Middle frontal gyrus (tissue), 1 donor: ENCODE measurements around the gene BBX.
"Not testable (repeated sequence)": the region's sequence is repeated elsewhere in the genome, so short reads cannot be mapped to it uniquely, and the experiment has no call there.

ENCODE experiments used
- DNase-seq: peaks from one replicate; pipeline ENCODE4 v3.0.0-alpha.2; 2015; ENCODE audit warnings: low spot score; ENCODE audit errors: extremely low spot score

The BBX gene

DNA sequence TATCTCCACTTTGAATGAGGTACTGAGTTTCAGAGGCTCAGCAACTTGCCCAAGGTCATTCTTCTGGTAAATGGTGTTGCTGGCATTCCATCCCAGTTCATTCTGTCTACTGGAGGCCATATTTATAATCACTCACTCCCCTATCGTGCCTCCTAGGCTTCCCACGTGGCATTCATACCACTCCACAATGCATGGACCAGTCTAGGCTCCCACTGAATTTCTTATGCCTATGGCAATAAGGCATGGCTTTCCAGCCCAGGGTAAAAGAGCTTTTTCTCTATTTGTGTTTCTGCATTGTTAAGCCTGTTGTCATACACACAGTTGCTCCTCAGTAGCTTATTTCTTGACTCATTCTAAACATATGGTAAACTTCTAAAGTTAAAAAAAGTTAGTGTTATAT lies 19.9 kb downstream of the BBX start:
- DNase-seq, result no peak

DNA sequence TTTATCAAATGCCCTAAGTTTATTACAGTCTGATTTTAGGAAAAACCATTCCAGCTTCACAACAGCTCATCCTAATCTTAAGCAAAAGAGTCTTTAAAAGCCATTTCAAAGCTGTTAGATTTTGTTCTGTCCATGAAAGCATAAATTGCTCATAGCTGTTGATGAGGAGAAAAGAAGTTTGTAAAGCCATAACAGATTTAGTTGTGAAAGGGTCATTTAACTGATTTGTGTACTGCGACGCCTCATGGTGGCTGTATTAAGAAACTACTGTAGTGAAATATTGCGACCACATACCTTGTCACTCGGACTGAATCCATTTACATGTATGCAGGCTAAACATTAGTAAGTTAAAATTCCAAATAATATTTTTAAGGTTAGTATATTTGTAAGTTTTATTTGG lies 20.9 kb downstream of the BBX start:
- no peak for DNase-seq

DNA sequence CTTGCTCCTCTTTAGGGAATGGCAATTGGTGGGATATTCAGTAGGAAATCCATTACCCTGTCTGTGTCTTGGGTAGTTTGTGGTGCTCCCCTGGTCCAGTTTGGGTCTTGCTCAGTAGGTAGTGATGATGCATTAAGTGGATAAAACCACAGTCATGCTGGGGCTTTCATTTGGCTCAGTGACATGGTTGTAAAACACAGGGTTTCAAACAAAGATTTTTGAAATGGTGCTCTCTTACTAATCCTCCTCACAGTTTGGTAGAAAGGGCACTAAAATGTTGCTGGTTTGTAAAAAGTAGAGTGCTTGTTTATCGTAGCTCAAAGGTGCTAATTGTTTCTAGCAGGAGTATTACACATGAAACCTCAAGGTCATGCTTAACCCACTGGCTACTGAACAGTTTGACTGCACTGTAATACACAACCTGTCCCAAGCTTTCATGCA lies 22.9 kb downstream of the BBX start:
- DNase-seq, result no peak

DNA sequence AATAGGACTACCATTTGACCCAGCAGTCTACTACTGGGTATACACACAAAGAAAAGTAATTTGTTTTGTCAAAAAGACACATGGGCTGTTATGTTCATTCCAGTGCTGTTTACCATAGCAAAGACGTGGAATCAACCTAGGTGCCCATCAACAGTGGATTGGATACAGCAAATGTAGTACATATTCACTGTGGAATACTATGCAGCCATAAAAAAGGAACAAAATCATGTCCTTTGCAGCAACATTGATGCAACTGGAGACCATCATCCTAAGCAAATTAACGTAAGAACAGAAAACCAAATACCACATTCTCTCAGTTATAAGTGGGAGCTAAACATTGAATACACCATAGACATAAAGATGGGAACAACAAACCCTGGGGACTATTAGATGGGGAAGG lies 25.8 kb downstream of the BBX start:
- no peak for DNase-seq

DNA sequence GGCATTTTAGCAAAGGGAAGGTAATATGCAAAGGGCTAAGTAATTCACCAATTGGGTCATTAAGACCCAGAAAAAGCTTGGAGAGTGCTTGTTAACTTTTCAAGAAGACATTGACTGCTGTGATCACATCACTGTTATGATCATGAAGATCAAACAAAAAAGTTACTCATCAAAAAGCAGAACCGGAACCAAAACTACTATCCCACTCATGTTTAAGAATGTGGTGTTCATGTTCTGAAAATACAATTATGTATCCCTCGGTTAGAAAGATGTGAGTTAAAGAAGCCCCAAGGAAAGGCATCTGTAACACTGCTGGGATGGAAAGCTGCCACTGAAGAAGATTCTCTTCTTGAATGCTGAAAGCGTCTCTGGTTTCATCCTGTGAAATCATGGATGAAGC lies 32.6 kb downstream of the BBX start:
- no peak for DNase-seq

DNA sequence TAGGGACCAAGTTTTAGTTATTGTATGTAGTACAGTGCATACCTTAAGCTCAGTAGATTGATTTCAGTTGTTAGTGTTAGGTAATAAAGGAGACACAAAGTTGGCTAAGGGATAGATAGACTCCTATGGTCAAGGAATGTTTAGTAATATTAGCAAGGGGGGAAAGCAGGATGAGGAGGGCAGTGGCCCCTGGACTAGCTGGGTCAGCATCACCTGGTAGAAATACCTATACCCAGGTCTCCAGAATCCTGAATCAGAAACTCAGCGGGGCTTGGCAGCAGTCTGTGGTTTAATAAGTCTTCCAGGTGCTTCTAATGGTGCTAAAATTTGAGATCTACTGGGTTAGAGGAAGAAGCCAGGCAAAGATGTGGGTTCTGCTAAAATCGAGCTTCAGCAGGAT lies 35.0 kb downstream of the BBX start:
- DNase-seq, result no peak

DNA sequence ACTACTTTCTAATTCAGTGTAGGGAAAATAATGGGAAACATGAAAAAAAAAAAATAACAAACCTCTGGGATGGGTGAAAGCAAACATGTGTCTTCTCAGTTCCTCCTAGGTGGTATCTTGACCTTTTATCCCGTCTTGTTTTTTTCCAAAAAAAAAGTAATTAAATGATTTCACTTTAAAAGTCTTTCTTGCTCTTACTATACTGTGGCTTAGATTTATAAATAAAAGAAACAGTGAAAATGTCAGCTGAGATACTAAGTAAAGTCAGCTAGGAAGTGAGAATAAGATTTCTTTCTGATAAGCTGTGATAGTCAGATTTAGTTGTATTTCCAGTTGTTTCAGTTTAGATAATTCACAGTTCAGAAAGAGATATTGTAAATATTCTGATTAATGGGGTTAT lies 37.4 kb downstream of the BBX start:
- DNase-seq, result no peak

DNA sequence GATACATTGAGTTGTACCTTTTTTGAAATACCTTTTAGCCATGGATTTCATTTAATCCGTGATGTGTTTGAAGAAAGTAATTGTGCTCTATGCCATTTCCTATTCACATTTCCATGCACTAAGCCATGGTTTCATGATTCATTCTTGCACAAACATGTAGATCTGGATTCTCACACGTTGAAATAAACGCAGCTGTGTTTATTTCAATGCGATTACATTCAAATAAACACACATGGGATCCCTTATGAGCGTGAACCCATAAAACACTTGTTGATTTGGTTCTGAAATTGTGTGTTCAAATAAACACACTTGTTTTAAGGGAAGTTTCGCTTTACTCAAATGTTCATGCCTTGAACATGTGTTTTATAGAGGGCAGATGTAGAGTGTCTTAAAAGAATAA lies 39.2 kb downstream of the BBX start:
- no peak for DNase-seq

DNA sequence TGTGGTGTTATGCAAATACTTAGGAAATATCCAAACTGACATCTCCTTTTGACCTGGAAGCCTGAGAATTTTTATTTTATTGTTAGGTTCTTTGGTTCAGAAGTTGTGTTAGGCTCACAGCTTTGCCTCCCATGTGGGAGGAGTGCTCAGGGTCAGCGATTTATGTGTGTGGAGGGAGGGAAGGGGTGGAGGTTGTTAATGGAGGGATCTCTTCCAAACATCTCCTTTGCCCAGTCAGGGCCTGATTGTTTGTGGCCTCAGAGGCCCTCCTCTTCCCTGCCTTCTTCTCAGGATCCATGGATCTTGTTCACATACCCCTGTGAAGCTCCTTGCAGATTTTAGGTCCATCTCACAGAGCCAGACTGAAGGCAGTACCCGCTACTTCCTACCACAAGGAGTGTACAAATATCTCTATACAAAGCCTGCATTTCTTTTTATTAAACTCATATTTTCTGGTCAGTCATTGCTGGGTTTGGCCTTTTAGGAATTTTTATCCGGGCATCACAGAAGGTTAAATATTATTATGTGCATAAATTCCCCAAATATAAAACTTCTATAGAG lies 40.3 kb downstream of the BBX start:
- no peak for DNase-seq

DNA sequence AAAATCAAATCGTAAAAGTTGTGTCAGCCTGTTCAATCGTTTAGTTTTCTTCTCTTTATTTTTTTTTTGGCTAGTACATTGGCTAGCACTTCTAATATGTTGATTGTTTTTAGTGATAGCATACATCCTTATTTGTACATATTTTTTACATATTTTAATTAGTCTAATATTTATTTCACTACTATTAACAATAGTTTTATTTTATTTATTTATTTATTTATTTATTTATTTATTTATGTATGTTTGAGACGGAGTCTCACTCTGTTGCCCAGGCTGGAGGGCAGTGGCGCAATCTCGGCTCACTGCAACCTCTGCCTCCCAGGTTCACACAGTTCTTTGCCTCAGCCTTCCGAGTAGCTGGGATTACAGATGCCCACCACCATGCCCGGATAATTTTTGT lies 42.5 kb downstream of the BBX start:
- DNase-seq, result not testable (repeated sequence)

DNA sequence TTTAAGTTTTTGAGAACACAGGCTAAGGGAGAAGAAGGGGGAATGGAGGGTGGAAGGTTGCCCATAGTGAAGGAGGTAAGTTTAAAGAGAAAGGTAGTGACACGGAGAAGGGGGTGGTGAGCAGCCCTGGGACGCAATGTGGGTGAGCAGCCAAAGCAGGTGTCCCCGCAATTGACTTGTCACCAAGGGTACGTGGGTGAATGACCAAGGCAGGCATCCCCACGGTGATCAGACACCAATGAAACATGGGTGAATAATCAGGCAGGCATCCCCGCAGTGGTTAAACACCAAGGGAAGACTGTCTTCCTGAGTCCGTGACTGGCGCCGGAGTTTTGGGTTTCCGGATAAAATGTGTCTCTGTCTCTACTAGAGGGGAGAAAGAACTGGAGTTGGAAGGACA lies 48.3 kb downstream of the BBX start:
- not testable (repeated sequence) for DNase-seq

DNA sequence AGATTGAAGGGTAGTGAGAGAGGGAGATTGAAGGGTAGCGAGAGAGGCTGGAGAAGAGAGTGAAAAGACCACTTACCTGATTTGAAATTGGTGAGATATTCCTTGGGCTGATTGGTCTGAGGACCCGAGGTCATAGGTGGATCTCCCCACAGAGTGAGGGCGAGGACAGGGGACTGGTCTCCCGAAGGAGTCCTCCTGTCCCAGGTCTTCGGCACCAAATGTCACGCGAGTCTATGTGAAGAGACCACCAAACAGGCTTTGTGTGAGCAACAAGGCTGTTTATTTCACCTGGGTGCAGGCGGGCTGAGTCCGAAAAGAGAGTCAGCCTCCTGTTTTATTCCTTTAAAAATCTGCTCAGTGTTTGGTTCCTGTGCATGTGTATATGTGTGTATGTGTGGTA lies 48.7 kb downstream of the BBX start:
- DNase-seq, result not testable (repeated sequence)

DNA sequence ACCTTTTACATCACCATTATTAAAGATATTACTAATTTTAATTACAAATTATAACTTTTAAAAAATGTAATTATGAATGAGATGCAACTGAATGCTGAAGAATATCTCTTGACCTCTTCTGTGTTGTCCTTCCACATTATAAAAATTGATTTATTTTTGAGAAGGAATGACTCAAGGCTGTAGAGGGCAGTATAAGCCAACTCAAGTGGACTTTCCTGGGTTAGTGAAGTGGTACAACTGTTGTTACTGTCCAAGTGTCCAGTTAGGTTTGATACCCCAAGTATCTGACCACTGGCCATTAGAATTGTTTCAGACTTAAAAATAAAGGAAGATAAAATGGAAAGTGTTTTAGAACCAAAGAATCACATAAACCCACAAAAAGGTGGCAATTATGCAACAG lies 51.9 kb downstream of the BBX start:
- DNase-seq, result no peak

DNA sequence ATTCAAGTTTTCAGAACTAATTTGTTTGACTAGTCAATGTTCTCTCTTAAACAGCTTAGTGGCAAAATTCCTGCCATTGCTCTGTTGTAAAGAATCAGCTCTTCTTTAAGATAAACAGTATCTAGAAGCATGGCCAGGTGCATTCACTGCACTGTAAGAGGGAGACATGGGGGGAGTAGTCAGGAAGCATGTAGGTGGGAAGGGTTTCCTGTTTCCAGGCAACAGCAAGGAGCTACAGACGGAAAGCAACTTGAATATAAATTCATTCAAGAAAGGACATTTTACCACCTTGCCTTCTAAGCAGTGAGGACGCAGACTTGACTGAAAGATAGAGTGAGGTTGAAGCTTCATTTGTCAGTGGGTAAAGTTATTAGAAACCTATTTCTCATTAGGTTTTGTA lies 55.3 kb downstream of the BBX start:
- DNase-seq, result no peak

DNA sequence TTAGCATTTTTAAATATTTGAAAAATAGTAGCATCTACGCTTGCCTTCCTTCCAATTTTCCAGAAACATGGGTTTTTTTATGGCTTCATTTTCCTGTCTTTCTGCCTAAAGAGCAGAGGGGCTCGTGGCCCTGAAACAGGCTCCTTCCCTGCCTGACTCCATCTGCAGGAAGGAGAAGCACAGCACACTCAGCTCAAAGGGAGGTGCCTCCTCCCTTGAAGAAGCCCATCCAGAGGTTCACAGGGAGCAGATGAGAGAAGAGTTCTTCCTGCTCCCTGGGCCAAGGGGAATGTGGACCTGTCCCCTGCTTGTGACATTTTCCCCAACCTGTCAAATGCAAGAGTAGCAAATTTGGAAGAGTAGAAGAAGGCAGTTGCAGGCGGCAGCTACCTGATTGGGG lies 55.8 kb downstream of the BBX start:
- no peak for DNase-seq

DNA sequence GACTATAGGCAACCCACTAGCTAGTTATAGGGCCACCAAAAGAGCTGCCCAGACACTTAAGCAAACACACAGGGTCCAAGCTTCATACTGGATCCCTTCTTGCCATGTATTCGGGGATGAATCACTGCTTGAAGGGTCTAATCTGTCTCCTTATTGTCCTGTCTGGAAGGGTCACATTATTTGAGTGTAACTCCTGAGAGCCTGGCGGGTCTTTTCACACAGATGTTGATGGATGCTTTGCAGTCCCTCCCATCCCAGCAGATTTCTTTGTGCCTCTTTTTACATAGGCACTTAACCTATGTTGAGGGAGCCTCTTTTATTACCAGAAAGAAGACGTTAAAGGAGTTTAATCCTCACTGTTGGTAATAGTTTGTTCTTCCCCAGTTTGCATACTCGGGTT lies 56.6 kb downstream of the BBX start:
- no peak for DNase-seq

DNA sequence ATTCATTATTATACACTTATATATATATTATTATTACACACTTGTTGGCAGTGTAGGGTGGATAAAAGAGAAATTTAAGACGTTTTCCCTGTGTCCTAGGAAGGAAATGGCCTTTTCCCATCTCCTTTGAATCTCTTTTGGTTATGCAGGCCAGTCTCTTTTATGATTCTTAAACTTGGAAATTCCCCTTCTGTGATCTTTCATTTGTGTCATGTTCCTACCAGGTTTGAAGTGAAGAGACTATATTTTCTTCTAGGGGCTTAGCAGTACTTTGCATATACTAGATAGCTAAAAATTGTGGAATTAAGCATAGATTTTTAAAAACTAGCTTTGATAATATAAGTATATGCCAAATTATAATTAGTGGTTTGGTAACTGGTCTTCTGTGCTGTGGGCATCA lies 58.5 kb downstream of the BBX start:
- DNase-seq, result no peak

DNA sequence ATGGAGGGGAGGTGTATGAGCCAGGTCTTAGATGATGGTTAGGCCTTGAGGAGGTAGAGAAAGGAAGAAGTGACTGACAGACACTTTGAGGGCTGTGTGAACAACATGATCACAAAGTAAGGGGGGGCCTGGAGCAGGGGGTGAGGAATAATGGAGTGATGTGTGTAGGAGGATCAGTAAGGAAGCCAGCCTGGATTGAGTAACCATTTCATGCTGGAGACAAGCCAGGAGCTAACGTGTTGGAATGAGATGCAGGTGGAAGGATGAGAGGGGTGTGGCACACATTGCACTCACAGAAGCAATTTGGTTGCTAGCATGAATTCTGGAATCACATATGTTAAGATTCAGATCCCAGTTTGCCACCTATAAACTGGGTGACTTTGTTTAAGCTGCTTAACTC lies 65.5 kb downstream of the BBX start:
- no peak for DNase-seq

DNA sequence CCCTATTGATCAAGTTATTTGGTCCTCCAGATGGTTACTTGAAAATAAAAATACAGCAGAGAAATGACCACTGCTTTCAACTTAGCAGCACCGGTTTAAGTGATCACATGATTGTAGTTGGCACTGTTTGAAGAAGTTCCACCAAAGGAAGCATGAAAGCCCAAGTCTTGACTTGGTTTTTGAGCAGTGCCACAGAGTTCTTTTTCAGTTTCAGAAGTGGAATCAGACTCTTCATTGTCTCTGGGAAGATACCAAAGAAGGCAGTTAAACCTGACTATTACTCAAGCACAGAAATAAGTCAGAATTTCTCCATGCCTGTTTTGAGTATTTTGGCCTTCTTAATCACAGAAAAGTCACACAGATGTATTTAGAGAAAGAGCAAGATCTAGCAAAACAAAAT lies 66.7 kb downstream of the BBX start:
- DNase-seq, result no peak

DNA sequence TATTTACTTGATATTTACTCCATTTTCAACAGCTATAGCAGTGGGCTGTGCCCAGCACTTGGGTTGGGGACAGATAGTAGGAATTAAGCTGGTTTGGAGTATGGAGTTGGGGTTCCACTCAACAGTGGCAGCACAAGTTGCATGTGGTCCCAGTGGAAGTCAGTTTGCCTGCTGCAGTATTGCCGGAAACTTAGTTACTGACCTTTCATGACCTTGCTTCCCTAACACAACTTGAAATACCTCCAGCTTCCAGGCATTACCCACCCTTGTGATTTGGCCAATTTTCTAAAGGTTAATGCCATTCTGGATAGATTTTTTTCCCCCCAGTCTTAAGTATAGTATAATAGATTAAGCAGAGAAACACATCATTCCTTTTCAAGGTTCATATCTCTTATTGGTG lies 68.0 kb downstream of the BBX start:
- DNase-seq, result no peak

DNA sequence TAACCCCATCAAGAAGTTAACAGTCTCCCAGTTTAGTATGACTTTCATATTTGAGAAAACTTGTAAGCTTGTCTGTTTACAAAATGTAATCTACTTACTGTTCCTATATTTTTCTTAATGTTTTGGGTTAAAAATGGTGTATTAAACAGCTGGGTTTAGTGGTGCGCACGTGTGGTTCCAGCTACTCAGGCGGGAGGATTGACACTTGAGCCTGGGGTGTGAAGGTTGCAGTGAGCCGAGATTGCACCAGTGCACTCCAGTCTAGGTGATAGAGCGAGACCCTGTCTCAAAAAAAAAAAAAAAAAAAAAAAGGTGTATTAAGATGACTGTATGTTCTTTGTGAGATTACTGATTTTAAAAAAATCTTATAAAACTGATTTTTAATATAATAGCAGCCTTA lies 69.3 kb downstream of the BBX start:
- DNase-seq, result no peak

DNA sequence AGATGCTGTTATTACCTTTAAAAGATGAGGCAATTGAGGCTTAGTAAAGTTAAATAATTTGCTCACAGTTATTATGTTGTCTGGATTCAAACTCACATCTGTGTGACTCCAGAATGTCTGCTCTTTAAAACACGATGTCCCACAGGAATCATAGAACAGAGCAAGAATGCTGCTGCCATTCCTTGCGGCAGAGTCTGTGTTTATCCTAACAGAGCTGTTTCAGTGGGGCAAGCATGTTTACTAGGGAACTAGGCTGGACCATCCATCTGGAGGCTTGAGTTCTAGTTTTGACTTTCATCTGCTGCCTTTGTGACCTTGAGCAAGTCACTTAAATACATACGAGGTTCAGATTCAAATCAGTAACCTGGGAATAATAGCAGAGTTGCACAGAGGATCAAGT lies 72.1 kb downstream of the BBX start:
- DNase-seq, result no peak

DNA sequence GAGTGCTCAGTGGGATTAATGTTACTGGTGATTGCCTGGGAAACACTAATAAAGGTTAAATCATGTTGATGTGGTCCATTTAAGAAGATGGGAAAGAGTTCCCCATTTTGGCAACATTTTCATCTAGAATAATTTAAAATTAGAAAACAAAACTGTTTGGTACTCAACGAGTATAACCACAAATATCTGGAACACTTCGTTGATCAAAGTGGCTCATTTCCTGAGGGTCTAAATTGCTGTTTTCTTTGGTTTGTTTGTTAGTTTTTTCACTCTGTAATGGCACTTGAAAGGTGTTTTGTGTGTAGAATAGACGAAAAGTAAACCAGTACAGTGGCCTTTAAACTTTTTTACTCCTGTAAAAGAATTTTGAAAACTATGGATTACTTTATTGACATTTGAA lies 73.9 kb downstream of the BBX start:
- DNase-seq, result no peak
